H1 (cell line): ENCODE data around the gene SOX10. TPM values are rescaled to one million over a fixed set of nuclear protein-coding genes. Genes with fewer than 3 reads are reported as not detected.
"Not testable (repeated sequence)": the region's sequence is repeated elsewhere in the genome, so short reads cannot be mapped to it uniquely, and the experiment has no call there.

ENCODE experiments used
- CTCF ChIA-PET: fragments of 300-600 bp; sonication (Branson Sonifier 250); formaldehyde crosslinking; loops from one replicate; lab custom pipeline; 2021; ENCODE audit not compliant: partially characterized antibody; lab: Charles Lee
- POLR2A ChIA-PET: fragments of 300-600 bp; sonication (Branson Sonifier 250); formaldehyde crosslinking; loops from one replicate; lab custom pipeline; 2021; ENCODE audit warnings: inconsistent platforms; ENCODE audit not compliant: partially characterized antibody; lab: Charles Lee
- DNase-seq, 2 experiments: peaks; one replicate each; pipeline versions ENCODE4 v3.0.0 to v3.0.0-alpha.2; 2010 to 2022; ENCODE audit warnings: low spot score in 2 of 2, low read depth in 1 of 2, mixed read lengths in 1 of 2
- FAIRE-seq: peaks from 2 replicates; lab custom pipeline; 2011; peaks lifted over from hg19 to GRCh38; lab: Jason Lieb, UNC
- H2AFZ ChIP-seq: 2 replicates; pipeline ENCODE4 v1.8.1; 2012; ENCODE audit warnings: low read length, inconsistent platforms
- H2AK5ac ChIP-seq: 2 replicates; pipeline ENCODE4 v1.6.1; 2013; ENCODE audit warnings: low read depth, low read length
- H2BK120ac ChIP-seq: replicated peaks from 2 replicates; pipeline ENCODE3; 2013; ENCODE audit warnings: low read depth, low read length, inconsistent platforms
- H2BK12ac ChIP-seq: 2 replicates; pipeline ENCODE4 v1.6.1; 2013; ENCODE audit warnings: low read depth, low read length
- H2BK15ac ChIP-seq: 2 replicates; pipeline ENCODE4 v1.6.1; 2013; ENCODE audit warnings: low read length
- H2BK20ac ChIP-seq: 2 replicates; pipeline ENCODE4 v1.6.1; 2013; ENCODE audit warnings: low read length
- H2BK5ac ChIP-seq: 2 replicates; pipeline ENCODE4 v1.6.1; 2013; ENCODE audit warnings: low read depth, low read length
- H3K14ac ChIP-seq: 2 replicates; pipeline ENCODE4 v1.6.1; 2013; ENCODE audit warnings: inconsistent platforms; ENCODE audit not compliant: insufficient read length
- H3K18ac ChIP-seq: 2 replicates; pipeline ENCODE4 v1.6.1; 2013; ENCODE audit warnings: low read length; ENCODE audit errors: extremely low read depth
- H3K23ac ChIP-seq: 2 replicates; pipeline ENCODE4 v1.6.1; 2013; ENCODE audit warnings: inconsistent platforms; ENCODE audit not compliant: insufficient read length
- H3K23me2 ChIP-seq: 2 replicates; pipeline ENCODE4 v1.6.1; 2013; ENCODE audit warnings: low read depth, low read length
- H3K27ac ChIP-seq: 2 replicates; pipeline ENCODE4 v1.6.1; 2011; ENCODE audit warnings: low read depth, low read length, inconsistent platforms
- H3K27me3 ChIP-seq, 4 experiments: replicated peaks in 1 of 4; 1 replicate in 1 of 4; 2 replicates in 3 of 4; pipeline versions ENCODE4 v1.6.1 to v1.8.1; 2011 to 2013; ENCODE audit warnings: low read length in 3 of 4, mild to moderate bottlenecking in 3 of 4, inconsistent platforms in 2 of 4, mixed read lengths in 2 of 4, moderate library complexity in 1 of 4; ENCODE audit not compliant: control insufficient read depth in 3 of 4, insufficient read depth in 3 of 4; ENCODE audit errors: extremely low read depth in 1 of 4
- H3K36me3 ChIP-seq, 4 experiments: 2 replicates each; pipeline versions ENCODE4 v1.6.1 to v1.8.1; 2011 to 2013; ENCODE audit warnings: mild to moderate bottlenecking in 4 of 4, low read length in 3 of 4, moderate library complexity in 2 of 4, control low read depth in 1 of 4, inconsistent platforms in 1 of 4; ENCODE audit not compliant: insufficient read depth in 4 of 4, control insufficient read depth in 2 of 4
- H3K4ac ChIP-seq: replicated peaks from 2 replicates; pipeline ENCODE3; 2013; ENCODE audit warnings: low read length, low read depth, mixed read lengths, inconsistent platforms; ENCODE audit not compliant: insufficient read length
- H3K4me1 ChIP-seq, 4 experiments: replicated peaks in 1 of 4; 1 replicate in 1 of 4; 2 replicates in 3 of 4; pipeline versions ENCODE4 v1.6.1 to v1.8.1; 2011 to 2013; ENCODE audit warnings: low read length in 3 of 4, inconsistent platforms in 2 of 4, mixed read lengths in 1 of 4; ENCODE audit not compliant: insufficient read depth in 4 of 4, control insufficient read depth in 3 of 4
- H3K4me2 ChIP-seq, 2 experiments: 2 replicates each; pipeline versions ENCODE4 v1.6.1 to v1.8.1; 2011 to 2013; ENCODE audit warnings: low read depth in 2 of 2, low read length in 2 of 2, control low read depth in 1 of 2, inconsistent platforms in 1 of 2, mild to moderate bottlenecking in 1 of 2; ENCODE audit not compliant: insufficient read depth in 1 of 2
- H3K4me3 ChIP-seq, 4 experiments: fragments of 200-600, 300-600 bp in 1 of 4; sonication (generic), shearing (Covaris generic), sonication (Bioruptor Twin) in 1 of 4; 2 replicates each; pipeline versions ENCODE4 v1.5.1 to v1.8.1; 2011 to 2016; ENCODE audit warnings: low read length in 4 of 4, low read depth in 3 of 4, control low read depth in 2 of 4, inconsistent platforms in 2 of 4, mild to moderate bottlenecking in 2 of 4, mixed read lengths in 1 of 4, moderate library complexity in 1 of 4; ENCODE audit not compliant: insufficient read depth in 2 of 4; ENCODE audit errors: extremely low read depth in 1 of 4
- H3K56ac ChIP-seq: replicated peaks from 2 replicates; pipeline ENCODE3; 2013; ENCODE audit warnings: low read depth, mild to moderate bottlenecking, mixed read lengths, low read length, inconsistent platforms; ENCODE audit not compliant: insufficient read length
- H3K79me1 ChIP-seq: 2 replicates; pipeline ENCODE4 v1.6.1; 2013; ENCODE audit warnings: low read depth, low read length, control low read depth
- H3K79me2 ChIP-seq, 2 experiments: 2 replicates each; pipeline versions ENCODE4 v1.6.1 to v1.8.1; 2012 to 2013; ENCODE audit warnings: low read length in 2 of 2, mild to moderate bottlenecking in 2 of 2, inconsistent platforms in 1 of 2; ENCODE audit not compliant: insufficient read depth in 2 of 2, control insufficient read depth in 1 of 2
- H3K9ac ChIP-seq, 4 experiments: replicated peaks in 1 of 4; 1 replicate in 1 of 4; 2 replicates in 3 of 4; pipeline versions ENCODE4 v1.6.1 to v1.8.1; 2011 to 2013; ENCODE audit warnings: low read depth in 3 of 4, low read length in 3 of 4, control low read depth in 2 of 4, mild to moderate bottlenecking in 2 of 4, moderate library complexity in 2 of 4, inconsistent platforms in 1 of 4; ENCODE audit errors: extremely low read depth in 1 of 4
- H3K9me3 ChIP-seq, 2 experiments: 2 replicates each; pipeline versions ENCODE4 v1.6.1 to v1.8.1; 2012 to 2013; ENCODE audit warnings: mild to moderate bottlenecking in 2 of 2, moderate library complexity in 2 of 2, control low read depth in 1 of 2, inconsistent platforms in 1 of 2, low read depth in 1 of 2, low read length in 1 of 2, mixed read lengths in 1 of 2; ENCODE audit not compliant: insufficient read depth in 2 of 2
- H4K20me1 ChIP-seq, 2 experiments: replicated peaks in 1 of 2; 2 replicates each; pipeline versions ENCODE3 to v1.8.1; 2011 to 2013; ENCODE audit warnings: inconsistent platforms in 2 of 2, low read length in 2 of 2, mild to moderate bottlenecking in 1 of 2; ENCODE audit not compliant: insufficient read depth in 2 of 2, control insufficient read depth in 1 of 2
- H4K5ac ChIP-seq: 2 replicates; pipeline ENCODE4 v1.6.1; 2013; ENCODE audit warnings: low read length, low read depth, mixed read lengths, inconsistent platforms; ENCODE audit not compliant: insufficient read length
- H4K8ac ChIP-seq: 2 replicates; pipeline ENCODE4 v1.8.0; 2013; ENCODE audit warnings: mild to moderate bottlenecking, moderate library complexity, low read length, inconsistent platforms; ENCODE audit not compliant: insufficient read depth; ENCODE audit errors: extremely low read depth
- H4K91ac ChIP-seq: replicated peaks from 2 replicates; pipeline ENCODE3; 2013; ENCODE audit warnings: low read length, mixed read lengths, inconsistent platforms; ENCODE audit not compliant: insufficient read length
- WGBS, 2 experiments: shearing (Covaris generic) in 1 of 2; methylation state at CpG; one replicate each; pipeline versions ENCODE4 v1.1.6 to v1.1.7; 2013 to 2015; ENCODE audit warnings: low lambda C conversion rate in 2 of 2, mixed read lengths in 2 of 2, inconsistent platforms in 1 of 2, low coverage in 1 of 2, missing lambda C conversion rate in 1 of 2; ENCODE audit not compliant: insufficient replicate concordance in 2 of 2, insufficient coverage in 1 of 2, insufficient read length in 1 of 2; ENCODE audit errors: extremely low coverage in 1 of 2, missing lambda C conversion rate in 1 of 2; 5-methylcytosine and 5-hydroxymethylcytosine counted together
- polyA plus RNA-seq, 7 experiments: library from polyadenylated mRNA; depleted of rRNA in 3 of 7; stranded (reverse) in 5 of 7; unstranded in 2 of 7; fragments of >200 nt in 5 of 7; fragments of 200-250 nt in 2 of 7; gene quantifications; 1 replicate in 5 of 7; 2 replicates in 1 of 7; 4 replicates in 1 of 7; pipeline versions ENCODE4 v1.2.1 to v1.2.3, GENCODE V29; 2011 to 2013; ENCODE audit warnings: missing spikeins in 2 of 7, mixed read lengths in 2 of 7
- total RNA-seq: library from RNA; stranded (reverse); fragmentation: NEBNext Ultra II Directional; extraction: Animal tissue kit (Norgen Biotek cat#: 25700); gene quantifications from 2 replicates; pipeline ENCODE4 v1.2.1, GENCODE V29; 2021

The SOX10 gene
- total and polyA plus RNA-seq, 2 of the 8 experiments (the other 6 are each of a cell fraction or from before 2014, with no cell fraction given), result 2.7 TPM

DNA sequence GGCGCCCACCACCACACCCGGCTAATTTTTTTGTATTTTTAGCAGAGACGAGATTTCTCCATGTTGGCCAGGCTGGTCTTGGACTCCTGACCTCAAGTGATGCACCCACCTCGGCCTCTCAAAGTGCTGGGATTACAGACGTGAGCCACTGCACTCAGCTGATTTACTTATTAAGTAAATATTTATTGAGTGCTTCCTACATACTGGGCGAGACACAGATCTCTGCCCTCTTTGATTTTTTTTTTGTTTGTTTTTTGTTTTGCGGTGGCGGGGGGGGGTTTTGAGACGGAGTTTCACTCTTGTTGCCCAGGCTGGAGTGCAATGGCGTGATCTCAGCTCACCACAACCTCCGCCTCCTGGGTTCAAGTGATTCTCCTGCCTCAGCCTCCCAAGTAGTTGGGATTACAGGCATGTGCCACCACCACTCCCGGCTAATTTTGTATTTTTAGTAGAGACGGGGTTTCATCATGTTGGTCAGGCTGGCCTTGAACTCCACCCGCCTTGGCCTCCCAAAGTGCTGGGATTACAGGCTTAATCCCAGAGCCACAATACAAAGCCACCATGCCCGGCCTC is 28.4 kb downstream of the SOX10 start:
- POLR2A ChIA-PET, result interaction anchor here (0.7 to 1.0 kb wide), 2 partner anchors 21 to 152 kb away, joined by 3 read pairs; no protein-coding TSS in a partner anchor
- H3K79me2 ChIP-seq, result peaks cover 0 to 16% of the 10 kb centered on the region in 2 experiments; a peak in 2 of 4 replicates
- not testable (repeated sequence) for H4K91ac ChIP-seq

More for the DNA sequence above, 28.4 kb downstream of the SOX10 start:
- not testable (repeated sequence) for H3K27ac ChIP-seq, H3K18ac ChIP-seq, H3K23ac ChIP-seq, H4K5ac ChIP-seq, H3K79me1 ChIP-seq, H3K4me2 ChIP-seq, H3K14ac ChIP-seq, H3K9me3 ChIP-seq, H2BK5ac ChIP-seq, H2BK12ac ChIP-seq, H2BK20ac ChIP-seq, H3K9ac ChIP-seq, H2BK15ac ChIP-seq, H4K20me1 ChIP-seq, H3K56ac ChIP-seq, H2AFZ ChIP-seq, H3K4ac ChIP-seq, H2AK5ac ChIP-seq, FAIRE-seq, H4K8ac ChIP-seq, H3K23me2 ChIP-seq, DNase-seq, H3K4me3 ChIP-seq, H2BK120ac ChIP-seq, H3K27me3 ChIP-seq
- CTCF ChIA-PET, result interaction anchor here (1.3 to 7.9 kb wide), 5 partner anchors 10 to 69 kb away, joined by 3 to 48 read pairs (median 5); no protein-coding TSS in a partner anchor
- Histone ChIP-seq H3K36me3 (peaks cover 10 to 31% (median 27%) of the 10 kb centered on the region in 4 experiments), H3K4me1 (peaks cover 0 to 10% (median 4%) of the 10 kb centered on the region in 4 experiments; a peak in 4 of 7 replicates)
- 90% methylated on average over 15 of the region's 15 CpGs; no CpG with 5 or more reads in 1 of the 2 experiments for WGBS, 2 experiments
